ENCODE data around the gene CCER1.

Gene CCER1

GRCh38 chr12:90970911-90971310 is 15.9 kb upstream of the CCER1 start:
- Histone ChIP-seq H3K9ac (ENCODE audit: low read length in 5 of 5) (no peak overlapping the region), H3K4me1 (ENCODE audit: control insufficient read depth in 5 of 5, insufficient read depth in 5 of 5, low read length in 5 of 5) (no peaks in the 10 kb centered on the region), H3K27me3 (ENCODE audit: control insufficient read depth in 5 of 5, insufficient read depth in 4 of 5, low read length in 5 of 5) (no peaks in the 10 kb centered on the region), H3K36me3 (ENCODE audit: control insufficient read depth in 5 of 5, insufficient read depth in 5 of 5, low read length in 5 of 5) (no peaks in the 10 kb centered on the region), H3K9me3 (ENCODE audit: control insufficient read depth in 5 of 5, low read length in 5 of 5) (no peaks in the 10 kb centered on the region), H3K4me3 (ENCODE audit: low read depth in 1 of 5, low read length in 5 of 5) (no peak overlapping the region), H3K27ac (ENCODE audit: low read depth, low read length) (no peak overlapping the region)

GRCh38 chr12:90970471-90970870 is 15.5 kb upstream of the CCER1 start:
- Histone ChIP-seq H3K9me3 (ENCODE audit: control insufficient read depth in 5 of 5, low read length in 5 of 5) (no peaks in the 10 kb centered on the region), H3K4me1 (ENCODE audit: control insufficient read depth in 5 of 5, insufficient read depth in 5 of 5, low read length in 5 of 5) (no peaks in the 10 kb centered on the region), H3K4me3 (ENCODE audit: low read depth in 1 of 5, low read length in 5 of 5) (no peak overlapping the region), H3K27ac (ENCODE audit: low read depth, low read length) (no peak overlapping the region), H3K27me3 (ENCODE audit: control insufficient read depth in 5 of 5, insufficient read depth in 4 of 5, low read length in 5 of 5) (no peaks in the 10 kb centered on the region), H3K36me3 (ENCODE audit: control insufficient read depth in 5 of 5, insufficient read depth in 5 of 5, low read length in 5 of 5) (no peaks in the 10 kb centered on the region), H3K9ac (ENCODE audit: low read length in 5 of 5) (no peak overlapping the region)

GRCh38 chr12:90969851-90970250 is 14.9 kb upstream of the CCER1 start:
- H3K9me3 ChIP-seq (ENCODE audit: control insufficient read depth in 5 of 5, low read length in 5 of 5) = no peaks in the 10 kb centered on the region
- H3K9ac ChIP-seq (ENCODE audit: low read length in 5 of 5) = no peak overlapping the region
- no peaks in the 10 kb centered on the region for H3K36me3 ChIP-seq (ENCODE audit: control insufficient read depth in 5 of 5, insufficient read depth in 5 of 5, low read length in 5 of 5)
- no peak overlapping the region for H3K27ac ChIP-seq (ENCODE audit: low read depth, low read length)
- H3K27me3 ChIP-seq (ENCODE audit: control insufficient read depth in 5 of 5, insufficient read depth in 4 of 5, low read length in 5 of 5) = no peaks in the 10 kb centered on the region
- no peaks in the 10 kb centered on the region for H3K4me1 ChIP-seq (ENCODE audit: control insufficient read depth in 5 of 5, insufficient read depth in 5 of 5, low read length in 5 of 5)
- no peak overlapping the region for H3K4me3 ChIP-seq (ENCODE audit: low read depth in 1 of 5, low read length in 5 of 5)

GRCh38 chr12:90969346-90969745 is 14.4 kb upstream of the CCER1 start:
- Histone ChIP-seq H3K9me3 (ENCODE audit: control insufficient read depth in 5 of 5, low read length in 5 of 5) (no peaks in the 10 kb centered on the region), H3K36me3 (ENCODE audit: control insufficient read depth in 5 of 5, insufficient read depth in 5 of 5, low read length in 5 of 5) (no peaks in the 10 kb centered on the region), H3K4me3 (ENCODE audit: low read depth in 1 of 5, low read length in 5 of 5) (no peak overlapping the region), H3K27me3 (ENCODE audit: control insufficient read depth in 5 of 5, insufficient read depth in 4 of 5, low read length in 5 of 5) (no peaks in the 10 kb centered on the region), H3K27ac (ENCODE audit: low read depth, low read length) (no peak overlapping the region), H3K9ac (ENCODE audit: low read length in 5 of 5) (no peak overlapping the region), H3K4me1 (ENCODE audit: control insufficient read depth in 5 of 5, insufficient read depth in 5 of 5, low read length in 5 of 5) (no peaks in the 10 kb centered on the region)

- Histone ChIP-seq H3K36me3 (ENCODE audit: control insufficient read depth in 5 of 5, insufficient read depth in 5 of 5, low read length in 5 of 5) (no peaks in the 10 kb centered on the region), H3K9me3 (ENCODE audit: control insufficient read depth in 5 of 5, low read length in 5 of 5) (no peaks in the 10 kb centered on the region), H3K4me3 (ENCODE audit: low read depth in 1 of 5, low read length in 5 of 5) (no peak overlapping the region), H3K4me1 (ENCODE audit: control insufficient read depth in 5 of 5, insufficient read depth in 5 of 5, low read length in 5 of 5) (no peaks in the 10 kb centered on the region), H3K27me3 (ENCODE audit: control insufficient read depth in 5 of 5, insufficient read depth in 4 of 5, low read length in 5 of 5) (no peaks in the 10 kb centered on the region), H3K9ac (ENCODE audit: low read length in 5 of 5) (no peak overlapping the region), H3K27ac (ENCODE audit: low read depth, low read length) (no peak overlapping the region)
Observed at GRCh38 chr12:90965204-90965603, 10.2 kb upstream of the CCER1 start.

GRCh38 chr12:90964616-90965015 is 9.6 kb upstream of the CCER1 start:
- Histone ChIP-seq H3K4me3 (ENCODE audit: low read depth in 1 of 5, low read length in 5 of 5) (no peak overlapping the region), H3K9me3 (ENCODE audit: control insufficient read depth in 5 of 5, low read length in 5 of 5) (no peaks in the 10 kb centered on the region), H3K36me3 (ENCODE audit: control insufficient read depth in 5 of 5, insufficient read depth in 5 of 5, low read length in 5 of 5) (no peaks in the 10 kb centered on the region), H3K27me3 (ENCODE audit: control insufficient read depth in 5 of 5, insufficient read depth in 4 of 5, low read length in 5 of 5) (no peaks in the 10 kb centered on the region), H3K4me1 (ENCODE audit: control insufficient read depth in 5 of 5, insufficient read depth in 5 of 5, low read length in 5 of 5) (no peaks in the 10 kb centered on the region), H3K9ac (ENCODE audit: low read length in 5 of 5) (no peak overlapping the region), H3K27ac (ENCODE audit: low read depth, low read length) (no peak overlapping the region)

GRCh38 chr12:90963946-90964345 is 9.0 kb upstream of the CCER1 start:
- no peaks in the 10 kb centered on the region for H3K27me3 ChIP-seq (ENCODE audit: control insufficient read depth in 5 of 5, insufficient read depth in 4 of 5, low read length in 5 of 5)

GRCh38 chr12:90961154-90961553 is 6.2 kb upstream of the CCER1 start:
- Histone ChIP-seq H3K27me3 (ENCODE audit: control insufficient read depth in 5 of 5, insufficient read depth in 4 of 5, low read length in 5 of 5) (no peaks in the 10 kb centered on the region), H3K4me1 (ENCODE audit: control insufficient read depth in 5 of 5, insufficient read depth in 5 of 5, low read length in 5 of 5) (no peaks in the 10 kb centered on the region), H3K9me3 (ENCODE audit: control insufficient read depth in 5 of 5, low read length in 5 of 5) (no peaks in the 10 kb centered on the region), H3K36me3 (ENCODE audit: control insufficient read depth in 5 of 5, insufficient read depth in 5 of 5, low read length in 5 of 5) (no peaks in the 10 kb centered on the region), H3K27ac (ENCODE audit: low read depth, low read length) (no peak overlapping the region), H3K4me3 (ENCODE audit: low read depth in 1 of 5, low read length in 5 of 5) (no peak overlapping the region), H3K9ac (ENCODE audit: low read length in 5 of 5) (no peak overlapping the region)

More at GRCh38 chr12:90963946-90964345, 9.0 kb upstream of the CCER1 start:
- Histone ChIP-seq H3K36me3 (ENCODE audit: control insufficient read depth in 5 of 5, insufficient read depth in 5 of 5, low read length in 5 of 5) (no peaks in the 10 kb centered on the region), H3K27ac (ENCODE audit: low read depth, low read length) (no peak overlapping the region), H3K9me3 (ENCODE audit: control insufficient read depth in 5 of 5, low read length in 5 of 5) (no peaks in the 10 kb centered on the region), H3K4me3 (ENCODE audit: low read depth in 1 of 5, low read length in 5 of 5) (no peak overlapping the region), H3K4me1 (ENCODE audit: control insufficient read depth in 5 of 5, insufficient read depth in 5 of 5, low read length in 5 of 5) (no peaks in the 10 kb centered on the region), H3K9ac (ENCODE audit: low read length in 5 of 5) (no peak overlapping the region)

- no peaks in the 10 kb centered on the region for H3K4me1 ChIP-seq (ENCODE audit: control insufficient read depth in 5 of 5, insufficient read depth in 5 of 5, low read length in 5 of 5)
- H3K36me3 ChIP-seq (ENCODE audit: control insufficient read depth in 5 of 5, insufficient read depth in 5 of 5, low read length in 5 of 5) = no peaks in the 10 kb centered on the region
- no peaks in the 10 kb centered on the region for H3K27me3 ChIP-seq (ENCODE audit: control insufficient read depth in 5 of 5, insufficient read depth in 4 of 5, low read length in 5 of 5)
- H3K9ac ChIP-seq (ENCODE audit: low read length in 5 of 5) = no peak overlapping the region
- H3K4me3 ChIP-seq (ENCODE audit: low read depth in 1 of 5, low read length in 5 of 5) = no peak overlapping the region
- H3K9me3 ChIP-seq (ENCODE audit: control insufficient read depth in 5 of 5, low read length in 5 of 5) = no peaks in the 10 kb centered on the region
- H3K27ac ChIP-seq (ENCODE audit: low read depth, low read length) = no peak overlapping the region
Observed at GRCh38 chr12:90959538-90960139, 4.7 kb upstream of the CCER1 start.

- Histone ChIP-seq H3K9me3 (ENCODE audit: control insufficient read depth in 5 of 5, low read length in 5 of 5) (peaks cover 0 to under 1% (median 0%) of the 10 kb centered on the region in 5 donors), H3K9ac (ENCODE audit: low read length in 5 of 5) (no peak overlapping the region), H3K27ac (ENCODE audit: low read depth, low read length) (no peak overlapping the region), H3K27me3 (ENCODE audit: control insufficient read depth in 5 of 5, insufficient read depth in 4 of 5, low read length in 5 of 5) (no peaks in the 10 kb centered on the region), H3K4me3 (ENCODE audit: low read depth in 1 of 5, low read length in 5 of 5) (no peak overlapping the region), H3K36me3 (ENCODE audit: control insufficient read depth in 5 of 5, insufficient read depth in 5 of 5, low read length in 5 of 5) (no peaks in the 10 kb centered on the region), H3K4me1 (ENCODE audit: control insufficient read depth in 5 of 5, insufficient read depth in 5 of 5, low read length in 5 of 5) (no peaks in the 10 kb centered on the region)
Observed at GRCh38 chr12:90959032-90959431, 4.1 kb upstream of the CCER1 start.

- Histone ChIP-seq H3K9ac (ENCODE audit: low read length in 5 of 5) (no peak overlapping the region), H3K36me3 (ENCODE audit: control insufficient read depth in 5 of 5, insufficient read depth in 5 of 5, low read length in 5 of 5) (no peaks in the 10 kb centered on the region), H3K27ac (ENCODE audit: low read depth, low read length) (no peak overlapping the region), H3K27me3 (ENCODE audit: control insufficient read depth in 5 of 5, insufficient read depth in 4 of 5, low read length in 5 of 5) (no peaks in the 10 kb centered on the region), H3K4me1 (ENCODE audit: control insufficient read depth in 5 of 5, insufficient read depth in 5 of 5, low read length in 5 of 5) (no peaks in the 10 kb centered on the region), H3K9me3 (ENCODE audit: control insufficient read depth in 5 of 5, low read length in 5 of 5) (peaks cover 0 to 3% (median 0%) of the 10 kb centered on the region in 5 donors), H3K4me3 (ENCODE audit: low read depth in 1 of 5, low read length in 5 of 5) (no peak overlapping the region)
Observed at GRCh38 chr12:90958347-90958746, 3.4 kb upstream of the CCER1 start.

All from subcutaneous abdominal adipose tissue (tissue), 5 donors.